SK-N-SH treated with all-trans-retinoic acid at 6 μM for 48 hours (cell line): Measurements from ENCODE around the gene FANCE.

Source experiments
- ATAC-seq: fragments of 200-7000 bp; cut with Tn5 transposase; 3 replicates; pipeline ENCODE4 v1.9.1; 2020; ENCODE audit warnings: mild to moderate bottlenecking, moderate library complexity
- ARNTL ChIP-seq: fragments of 450-650 bp; formaldehyde crosslinking; IDR thresholded peaks from 2 replicates; pipeline ENCODE4 v1.5.0; 2020; ENCODE audit warnings: low read depth, mild to moderate bottlenecking, moderate library complexity, borderline replicate concordance
- BACH2 ChIP-seq: fragments of 250-450 bp; sonication (Bioruptor Pico); IDR thresholded peaks from 2 replicates; pipeline ENCODE4 v1.9.0; 2021; ENCODE audit warnings: mild to moderate bottlenecking, borderline replicate concordance
- CSDC2 ChIP-seq: fragments of 250-450 bp; sonication (Bioruptor Pico); IDR thresholded peaks from 2 replicates; pipeline ENCODE4 v1.5.0; 2020; ENCODE audit warnings: mild to moderate bottlenecking, moderate library complexity
- ESRRG ChIP-seq: fragments of 250-450 bp; sonication (Bioruptor Pico); IDR thresholded peaks from 2 replicates; pipeline ENCODE4 v1.6.1; 2021; ENCODE audit warnings: mild to moderate bottlenecking
- ISL1 ChIP-seq: fragments of 250-450 bp; sonication (Bioruptor Pico); IDR thresholded peaks from 2 replicates; pipeline ENCODE4 v2.1.2; 2022; ENCODE audit warnings: mild to moderate bottlenecking, moderate library complexity
- RARB ChIP-seq: fragments of 250-450 bp; sonication (Bioruptor Pico); IDR thresholded peaks from 2 replicates; pipeline ENCODE4 v1.8.0; 2021; ENCODE audit warnings: mild to moderate bottlenecking, moderate library complexity
- SNAI2 ChIP-seq: fragments of 250-450 bp; sonication (Bioruptor Pico); IDR thresholded peaks from 2 replicates; pipeline ENCODE4 v1.5.0; 2020; ENCODE audit warnings: mild to moderate bottlenecking, moderate library complexity
- TCF4 ChIP-seq: fragments of 250-450 bp; sonication (Bioruptor Pico); IDR thresholded peaks from 2 replicates; pipeline ENCODE4 v1.8.0; 2021; ENCODE audit warnings: mild to moderate bottlenecking, moderate library complexity, borderline replicate concordance
- TOX ChIP-seq: fragments of 250-450 bp; sonication (Bioruptor Pico); IDR thresholded peaks from 2 replicates; pipeline ENCODE4 v1.8.0; 2021; ENCODE audit warnings: mild to moderate bottlenecking, moderate library complexity, borderline replicate concordance
- ZC3H10 ChIP-seq: fragments of 250-450 bp; sonication (Bioruptor Pico); IDR thresholded peaks from 2 replicates; pipeline ENCODE4 v1.5.1; 2021; ENCODE audit warnings: mild to moderate bottlenecking, moderate library complexity
- ZFP3 ChIP-seq: fragments of 250-450 bp; sonication (Bioruptor Pico); IDR thresholded peaks from 2 replicates; pipeline ENCODE4 v1.5.0; 2020; ENCODE audit warnings: mild to moderate bottlenecking, moderate library complexity
- ZFP30 ChIP-seq: fragments of 450-650 bp; formaldehyde crosslinking; IDR thresholded peaks from 2 replicates; pipeline ENCODE4 v1.5.0; 2022; ENCODE audit warnings: mild to moderate bottlenecking, moderate library complexity
- ZNF565 ChIP-seq: fragments of 450-650 bp; formaldehyde crosslinking; conservative IDR thresholded peaks from 2 replicates; pipeline ENCODE4 v1.5.0; 2020; ENCODE audit warnings: low read depth, mild to moderate bottlenecking, moderate library complexity
- ZNF70 ChIP-seq: fragments of 450-650 bp; formaldehyde crosslinking; IDR thresholded peaks from 2 replicates; pipeline ENCODE4 v1.5.0; 2020; ENCODE audit warnings: mild to moderate bottlenecking, moderate library complexity
- TF ChIP-seq, protein P1 (sequence below): fragments of 250-450 bp; sonication (Bioruptor Pico); IDR thresholded peaks from 2 replicates; pipeline ENCODE4 v1.8.0; 2021; ENCODE audit warnings: low read depth, mild to moderate bottlenecking, moderate library complexity, borderline replicate concordance
- TF ChIP-seq, protein P2 (sequence below): fragments of 250-450 bp; sonication (Bioruptor Pico); IDR thresholded peaks from 2 replicates; pipeline ENCODE4 v1.5.0; 2020; ENCODE audit warnings: mild to moderate bottlenecking, moderate library complexity
- TF ChIP-seq, protein P3 (sequence below): fragments of 250-450 bp; sonication (Bioruptor Pico); IDR thresholded peaks from 2 replicates; pipeline ENCODE4 v1.5.1; 2020; ENCODE audit warnings: low read depth, mild to moderate bottlenecking, moderate library complexity
- TF ChIP-seq, protein P4 (sequence below): fragments of 250-450 bp; sonication (Bioruptor Pico); IDR thresholded peaks from 2 replicates; pipeline ENCODE4 v1.5.1; 2021; ENCODE audit warnings: mild to moderate bottlenecking, moderate library complexity

FANCE gene, protein sequence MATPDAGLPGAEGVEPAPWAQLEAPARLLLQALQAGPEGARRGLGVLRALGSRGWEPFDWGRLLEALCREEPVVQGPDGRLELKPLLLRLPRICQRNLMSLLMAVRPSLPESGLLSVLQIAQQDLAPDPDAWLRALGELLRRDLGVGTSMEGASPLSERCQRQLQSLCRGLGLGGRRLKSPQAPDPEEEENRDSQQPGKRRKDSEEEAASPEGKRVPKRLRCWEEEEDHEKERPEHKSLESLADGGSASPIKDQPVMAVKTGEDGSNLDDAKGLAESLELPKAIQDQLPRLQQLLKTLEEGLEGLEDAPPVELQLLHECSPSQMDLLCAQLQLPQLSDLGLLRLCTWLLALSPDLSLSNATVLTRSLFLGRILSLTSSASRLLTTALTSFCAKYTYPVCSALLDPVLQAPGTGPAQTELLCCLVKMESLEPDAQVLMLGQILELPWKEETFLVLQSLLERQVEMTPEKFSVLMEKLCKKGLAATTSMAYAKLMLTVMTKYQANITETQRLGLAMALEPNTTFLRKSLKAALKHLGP

DNA sequence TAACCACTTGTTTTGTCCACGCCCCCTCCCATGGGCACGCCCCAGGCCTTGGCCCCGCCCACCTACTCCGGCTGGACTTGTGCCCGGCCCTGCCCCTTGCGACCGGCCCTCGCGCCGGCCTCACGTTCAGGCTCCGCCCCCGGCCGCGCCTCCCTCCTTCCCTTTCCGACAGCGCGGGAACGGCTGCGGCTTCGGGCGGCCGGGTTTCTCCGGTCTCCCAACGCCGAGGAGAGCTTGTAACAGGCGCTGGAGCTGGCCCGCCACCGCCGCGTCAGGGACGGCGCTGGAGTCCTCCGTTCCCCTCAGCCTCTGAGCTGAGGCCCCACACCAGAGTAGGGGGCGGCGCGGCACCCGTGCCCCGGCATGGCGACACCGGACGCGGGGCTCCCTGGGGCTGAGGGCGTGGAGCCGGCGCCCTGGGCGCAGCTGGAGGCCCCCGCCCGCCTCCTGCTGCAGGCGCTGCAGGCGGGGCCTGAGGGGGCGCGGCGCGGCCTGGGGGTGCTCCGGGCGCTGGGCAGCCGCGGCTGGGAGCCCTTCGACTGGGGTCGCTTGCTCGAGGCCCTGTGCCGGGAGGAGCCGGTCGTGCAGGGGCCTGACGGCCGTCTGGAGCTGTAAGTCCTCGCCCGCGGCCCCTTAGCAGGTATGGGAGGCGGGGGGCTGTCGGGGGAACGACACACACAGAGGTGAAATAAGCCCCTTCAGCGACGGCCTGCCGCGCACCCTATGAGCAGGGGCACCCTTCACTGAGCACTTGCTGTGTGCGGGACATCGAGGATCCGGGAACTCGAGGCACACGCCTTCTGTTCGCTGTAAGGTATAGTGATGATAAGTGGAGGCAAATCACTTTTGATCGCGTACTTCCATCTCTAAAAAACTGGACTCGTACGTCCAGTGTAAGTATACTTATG, at the start of gene FANCE:
Gene FANCE (plus strand): TSS at position 156 of the 908 bp plus-strand sequence. CDS start 208 bp downstream, at position 364.
- ATAC-seq, result peak; percentile 85
- TF ChIP-seq TCF4 (CRISPR knock-in tag) (no peak), CSDC2 (CRISPR knock-in tag) (no peak), ZFP30 (CRISPR knock-in tag) (no peak), ZFP3 (CRISPR knock-in tag) (no peak), SNAI2 (CRISPR knock-in tag) (no peak)

DNA sequence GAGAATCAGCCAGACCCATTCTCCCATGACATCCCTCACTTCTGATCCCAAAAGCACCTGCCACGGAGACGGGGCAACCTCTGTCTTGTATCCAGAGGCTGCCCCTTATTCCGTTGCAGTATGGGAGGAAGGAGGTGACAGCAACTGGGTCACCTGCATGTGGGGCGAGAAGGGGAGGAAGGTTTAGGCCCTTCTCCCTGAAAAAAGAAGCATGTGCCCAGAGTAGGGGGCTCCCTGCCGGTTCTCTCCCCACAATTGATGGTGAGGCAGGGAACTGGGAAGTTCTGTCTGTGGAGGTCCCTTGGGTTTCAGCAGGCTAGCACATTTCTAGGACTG, 49.3 kb upstream of the FANCE start:
- no peak for ATAC-seq
- no peak for TF ChIP-seq RARB
- no peak for TF ChIP-seq ESRRG (CRISPR knock-in tag)
- no peak for TF ChIP-seq BACH2 (CRISPR knock-in tag)

DNA sequence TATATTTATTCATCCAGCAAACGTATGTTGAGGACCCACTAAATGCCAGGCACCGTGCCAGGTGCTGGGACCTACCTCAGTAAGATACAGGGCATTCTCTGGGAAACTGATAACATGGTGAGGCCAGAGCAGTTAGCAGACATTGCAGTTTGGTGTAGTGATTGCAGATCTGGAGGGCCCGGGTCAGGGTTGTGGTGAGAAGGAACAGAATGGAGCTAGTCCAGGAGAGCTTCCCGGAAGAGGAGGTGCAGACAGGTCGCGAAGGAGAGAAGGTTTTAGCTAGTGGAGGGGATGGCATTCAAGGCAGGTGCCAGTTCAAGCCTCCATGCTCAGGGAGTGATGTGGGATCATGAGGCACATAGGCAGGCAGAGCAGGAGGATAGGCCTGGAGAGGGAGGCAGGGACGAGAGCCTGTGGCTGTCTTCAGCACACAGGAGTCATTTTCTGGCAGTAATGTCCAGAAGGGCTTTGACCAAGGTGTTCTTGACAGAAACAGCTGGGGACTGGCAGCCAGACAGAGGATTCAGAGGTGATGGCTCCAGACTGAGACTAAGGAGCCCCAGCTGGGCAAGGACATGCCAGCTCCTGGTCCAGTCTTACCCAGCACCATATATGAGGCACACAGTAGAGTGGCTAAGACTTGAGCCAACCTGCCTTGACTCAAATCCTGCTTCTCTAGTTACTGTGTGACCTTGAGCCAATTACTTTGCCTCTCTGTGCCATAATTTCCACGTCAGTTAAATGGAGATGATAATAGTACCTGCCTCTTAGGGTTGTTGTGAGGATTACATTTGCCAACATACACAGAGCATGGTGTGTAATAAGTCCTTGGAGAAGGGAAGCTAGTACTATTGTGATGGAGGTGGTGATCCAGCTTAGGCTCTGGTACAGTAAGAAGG, 48.3 kb upstream of the FANCE start:
- TF ChIP-seq ZNF565 (CRISPR knock-in tag) (no peak), ZFP3 (CRISPR knock-in tag) (no peak), CSDC2 (CRISPR knock-in tag) (no peak), SNAI2 (CRISPR knock-in tag) (no peak)
- TF ChIP-seq, protein P1, sequence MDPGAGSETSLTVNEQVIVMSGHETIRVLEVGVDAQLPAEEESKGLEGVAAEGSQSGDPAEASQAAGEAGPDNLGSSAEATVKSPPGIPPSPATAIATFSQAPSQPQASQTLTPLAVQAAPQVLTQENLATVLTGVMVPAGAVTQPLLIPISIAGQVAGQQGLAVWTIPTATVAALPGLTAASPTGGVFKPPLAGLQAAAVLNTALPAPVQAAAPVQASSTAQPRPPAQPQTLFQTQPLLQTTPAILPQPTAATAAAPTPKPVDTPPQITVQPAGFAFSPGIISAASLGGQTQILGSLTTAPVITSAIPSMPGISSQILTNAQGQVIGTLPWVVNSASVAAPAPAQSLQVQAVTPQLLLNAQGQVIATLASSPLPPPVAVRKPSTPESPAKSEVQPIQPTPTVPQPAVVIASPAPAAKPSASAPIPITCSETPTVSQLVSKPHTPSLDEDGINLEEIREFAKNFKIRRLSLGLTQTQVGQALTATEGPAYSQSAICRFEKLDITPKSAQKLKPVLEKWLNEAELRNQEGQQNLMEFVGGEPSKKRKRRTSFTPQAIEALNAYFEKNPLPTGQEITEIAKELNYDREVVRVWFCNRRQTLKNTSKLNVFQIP, result no peak
- TF ChIP-seq, all 23 proteins: peak for 0
- no peak for ATAC-seq

DNA sequence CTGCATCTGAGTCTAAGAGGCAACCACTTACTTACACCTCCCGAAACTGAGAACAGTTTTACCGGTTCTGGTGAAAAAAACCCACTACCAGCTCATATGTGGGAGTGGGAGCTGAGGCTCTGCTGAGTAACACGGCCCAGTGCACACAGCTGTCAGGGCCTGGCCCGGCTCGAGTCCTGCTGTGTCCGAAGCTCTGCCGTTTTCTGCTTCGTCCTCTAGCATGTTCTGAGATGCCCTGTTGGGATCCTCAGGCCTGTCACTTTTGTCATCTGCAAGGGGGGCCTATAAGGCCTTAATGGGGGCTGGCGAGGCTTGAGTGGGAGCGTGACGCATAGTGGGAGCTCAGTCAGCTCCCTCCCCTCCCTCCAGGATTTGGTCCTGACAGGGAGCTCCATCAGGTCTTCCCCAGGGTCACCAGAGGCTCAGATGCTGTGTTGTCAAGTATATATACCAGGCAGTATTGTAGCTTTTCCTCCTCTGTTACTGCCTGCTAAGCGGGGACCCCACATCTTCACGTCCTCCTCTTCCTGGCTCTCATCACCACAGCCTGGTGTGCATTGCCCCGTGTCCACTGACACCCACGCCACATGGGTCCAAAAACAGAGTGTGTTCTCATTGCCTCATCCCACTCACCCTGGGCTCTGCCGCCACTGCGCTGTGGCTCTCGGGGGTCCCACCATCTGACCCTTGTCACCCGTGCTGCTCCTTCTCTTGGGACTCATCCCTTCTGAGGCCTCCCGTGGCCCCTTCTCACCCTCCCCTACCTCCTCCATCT, 45.2 kb upstream of the FANCE start:
- TF ChIP-seq, protein P2, sequence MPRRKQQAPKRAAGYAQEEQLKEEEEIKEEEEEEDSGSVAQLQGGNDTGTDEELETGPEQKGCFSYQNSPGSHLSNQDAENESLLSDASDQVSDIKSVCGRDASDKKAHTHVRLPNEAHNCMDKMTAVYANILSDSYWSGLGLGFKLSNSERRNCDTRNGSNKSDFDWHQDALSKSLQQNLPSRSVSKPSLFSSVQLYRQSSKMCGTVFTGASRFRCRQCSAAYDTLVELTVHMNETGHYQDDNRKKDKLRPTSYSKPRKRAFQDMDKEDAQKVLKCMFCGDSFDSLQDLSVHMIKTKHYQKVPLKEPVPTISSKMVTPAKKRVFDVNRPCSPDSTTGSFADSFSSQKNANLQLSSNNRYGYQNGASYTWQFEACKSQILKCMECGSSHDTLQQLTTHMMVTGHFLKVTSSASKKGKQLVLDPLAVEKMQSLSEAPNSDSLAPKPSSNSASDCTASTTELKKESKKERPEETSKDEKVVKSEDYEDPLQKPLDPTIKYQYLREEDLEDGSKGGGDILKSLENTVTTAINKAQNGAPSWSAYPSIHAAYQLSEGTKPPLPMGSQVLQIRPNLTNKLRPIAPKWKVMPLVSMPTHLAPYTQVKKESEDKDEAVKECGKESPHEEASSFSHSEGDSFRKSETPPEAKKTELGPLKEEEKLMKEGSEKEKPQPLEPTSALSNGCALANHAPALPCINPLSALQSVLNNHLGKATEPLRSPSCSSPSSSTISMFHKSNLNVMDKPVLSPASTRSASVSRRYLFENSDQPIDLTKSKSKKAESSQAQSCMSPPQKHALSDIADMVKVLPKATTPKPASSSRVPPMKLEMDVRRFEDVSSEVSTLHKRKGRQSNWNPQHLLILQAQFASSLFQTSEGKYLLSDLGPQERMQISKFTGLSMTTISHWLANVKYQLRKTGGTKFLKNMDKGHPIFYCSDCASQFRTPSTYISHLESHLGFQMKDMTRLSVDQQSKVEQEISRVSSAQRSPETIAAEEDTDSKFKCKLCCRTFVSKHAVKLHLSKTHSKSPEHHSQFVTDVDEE (CRISPR knock-in tag), result no peak
- no peak for TF ChIP-seq TOX
- no peak for TF ChIP-seq ZC3H10

DNA sequence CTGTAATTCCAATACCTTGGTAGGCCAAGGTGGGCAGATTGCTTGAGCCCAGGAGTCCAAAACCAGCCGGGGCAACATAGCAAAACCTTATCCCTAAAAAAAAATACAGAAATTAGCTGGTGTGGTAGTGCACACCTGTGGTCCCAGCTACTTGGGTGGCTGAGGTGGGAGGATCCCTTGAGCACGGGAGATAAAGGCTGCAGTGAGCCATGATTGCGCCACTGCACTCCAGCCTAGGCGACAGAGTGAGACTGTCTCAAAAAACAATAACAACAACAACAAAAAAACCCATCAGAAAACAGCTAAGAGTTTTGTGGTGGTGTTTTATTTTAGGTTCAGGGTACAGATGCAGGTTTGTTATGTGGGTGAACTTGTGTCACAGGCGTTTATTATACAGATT, 42.9 kb upstream of the FANCE start:
- ATAC-seq, result no peak
- TF ChIP-seq, protein P3, sequence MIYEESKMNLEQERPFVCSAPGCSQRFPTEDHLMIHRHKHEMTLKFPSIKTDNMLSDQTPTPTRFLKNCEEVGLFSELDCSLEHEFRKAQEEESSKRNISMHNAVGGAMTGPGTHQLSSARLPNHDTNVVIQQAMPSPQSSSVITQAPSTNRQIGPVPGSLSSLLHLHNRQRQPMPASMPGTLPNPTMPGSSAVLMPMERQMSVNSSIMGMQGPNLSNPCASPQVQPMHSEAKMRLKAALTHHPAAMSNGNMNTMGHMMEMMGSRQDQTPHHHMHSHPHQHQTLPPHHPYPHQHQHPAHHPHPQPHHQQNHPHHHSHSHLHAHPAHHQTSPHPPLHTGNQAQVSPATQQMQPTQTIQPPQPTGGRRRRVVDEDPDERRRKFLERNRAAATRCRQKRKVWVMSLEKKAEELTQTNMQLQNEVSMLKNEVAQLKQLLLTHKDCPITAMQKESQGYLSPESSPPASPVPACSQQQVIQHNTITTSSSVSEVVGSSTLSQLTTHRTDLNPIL (CRISPR knock-in tag), result no peak
- TF ChIP-seq BACH2 (CRISPR knock-in tag) (no peak), ZFP3 (CRISPR knock-in tag) (no peak), ZNF70 (CRISPR knock-in tag) (no peak), ZFP30 (CRISPR knock-in tag) (no peak), ARNTL (CRISPR knock-in tag) (no peak), ISL1 (no peak)
- TF ChIP-seq, protein P1, result no peak
- TF ChIP-seq, protein P4, sequence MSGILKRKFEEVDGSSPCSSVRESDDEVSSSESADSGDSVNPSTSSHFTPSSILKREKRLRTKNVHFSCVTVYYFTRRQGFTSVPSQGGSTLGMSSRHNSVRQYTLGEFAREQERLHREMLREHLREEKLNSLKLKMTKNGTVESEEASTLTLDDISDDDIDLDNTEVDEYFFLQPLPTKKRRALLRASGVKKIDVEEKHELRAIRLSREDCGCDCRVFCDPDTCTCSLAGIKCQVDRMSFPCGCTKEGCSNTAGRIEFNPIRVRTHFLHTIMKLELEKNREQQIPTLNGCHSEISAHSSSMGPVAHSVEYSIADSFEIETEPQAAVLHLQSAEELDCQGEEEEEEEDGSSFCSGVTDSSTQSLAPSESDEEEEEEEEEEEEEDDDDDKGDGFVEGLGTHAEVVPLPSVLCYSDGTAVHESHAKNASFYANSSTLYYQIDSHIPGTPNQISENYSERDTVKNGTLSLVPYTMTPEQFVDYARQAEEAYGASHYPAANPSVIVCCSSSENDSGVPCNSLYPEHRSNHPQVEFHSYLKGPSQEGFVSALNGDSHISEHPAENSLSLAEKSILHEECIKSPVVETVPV (CRISPR knock-in tag), result no peak

More for the DNA sequence above, 45.2 kb upstream of the FANCE start:
- no peak for ATAC-seq
